ENCODE measurements around the gene TMEM271.

Gene TMEM271

DNA sequence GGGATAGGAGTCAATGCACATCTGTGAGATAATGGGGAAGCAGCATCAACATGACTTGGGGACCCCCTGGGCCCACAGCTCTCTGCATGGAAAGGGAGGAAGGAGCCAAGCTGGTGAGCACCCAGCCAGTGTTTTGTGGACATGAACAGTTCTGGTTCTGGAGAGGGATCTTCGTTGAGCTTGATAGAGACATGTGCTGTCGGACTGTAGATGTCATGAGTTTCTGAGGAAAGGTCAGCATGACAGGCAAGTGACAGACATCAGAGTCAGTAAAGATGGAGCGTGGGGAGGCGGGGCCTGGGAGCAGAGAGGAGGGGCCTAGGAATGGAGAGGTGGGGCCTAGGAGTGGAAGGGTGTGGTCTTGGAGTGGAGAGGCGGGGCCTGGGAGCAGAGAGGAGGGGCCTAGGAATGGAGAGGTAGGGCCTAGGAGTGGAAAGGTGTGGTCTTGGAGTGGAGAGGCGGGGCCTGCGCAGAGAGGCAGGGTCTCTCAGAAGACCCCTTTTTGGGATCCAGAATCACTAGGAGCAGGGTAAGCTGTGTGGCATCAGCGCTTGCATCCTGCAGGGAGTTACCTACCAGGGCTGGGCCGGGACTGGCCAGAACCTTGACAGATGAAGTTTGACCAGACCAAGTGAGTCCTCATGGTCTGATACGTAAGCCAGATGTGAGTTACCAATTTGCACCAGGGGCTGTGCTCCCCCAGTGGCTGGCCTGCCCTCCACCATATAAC, 43.3 kb downstream of the TMEM271 start:
- no peak for DNase-seq (ENCODE audit: low read depth)

DNA sequence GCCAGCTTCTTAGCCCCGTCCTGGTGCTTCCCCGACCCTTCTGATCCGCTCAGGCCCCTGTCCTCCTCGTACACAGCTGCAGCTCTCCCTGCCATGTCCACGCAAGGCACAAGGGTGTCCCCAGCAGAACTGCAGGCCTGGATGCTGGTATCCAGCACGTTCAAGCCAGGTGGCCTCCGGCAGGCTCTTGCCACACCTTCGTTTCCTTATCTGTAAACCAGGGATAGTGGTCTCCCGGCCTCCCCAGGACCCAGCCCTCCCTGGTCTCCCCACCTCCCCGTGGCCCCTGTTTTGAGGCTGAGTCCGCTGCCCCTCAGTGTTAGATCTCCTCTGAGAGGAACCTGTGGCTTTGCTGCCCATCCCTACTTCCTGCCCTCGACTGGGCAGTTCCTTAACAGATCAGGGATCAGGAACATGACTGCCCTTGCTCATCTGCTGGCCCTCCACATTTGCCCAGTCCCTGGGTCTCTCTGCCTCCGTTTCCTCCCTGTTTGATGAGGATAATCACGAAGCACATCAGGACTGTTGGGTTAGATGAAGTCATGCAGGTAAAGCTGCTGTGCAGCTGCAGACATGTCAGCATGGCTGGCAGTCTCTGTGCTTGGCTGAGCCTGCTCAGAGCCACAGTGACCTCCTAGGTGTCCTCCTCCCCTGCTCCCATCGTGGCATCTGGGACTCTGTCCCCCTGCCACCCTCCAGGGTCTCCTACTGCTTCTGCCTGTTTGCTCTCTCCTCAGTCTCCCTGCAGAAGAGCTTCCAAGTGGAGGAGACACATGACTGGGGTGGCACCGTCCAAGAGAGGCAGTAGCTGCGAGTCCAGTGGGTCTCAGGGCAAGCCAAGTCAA, 44.2 kb downstream of the TMEM271 start:
- DNase-seq (ENCODE audit: low read depth): no peak

DNA sequence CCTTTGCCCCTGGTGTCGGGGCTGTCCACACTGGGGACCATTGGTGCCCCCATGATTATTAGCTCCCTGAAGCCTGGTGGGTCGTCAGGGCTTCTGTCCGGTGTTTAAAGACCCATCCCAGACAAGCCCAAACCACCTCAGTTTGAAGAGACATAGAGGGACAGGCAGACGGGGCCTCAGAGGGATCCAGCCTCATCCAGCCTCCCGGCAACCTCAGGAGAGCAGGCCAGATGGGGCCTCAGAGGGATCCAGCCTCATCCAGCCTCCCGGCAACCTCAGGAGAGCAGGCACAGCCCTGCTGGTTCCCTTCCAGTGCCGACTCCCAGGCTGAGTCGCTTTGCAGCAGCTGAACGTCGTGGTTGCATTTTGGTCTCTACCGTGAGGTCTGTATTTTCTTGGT, 45.0 kb downstream of the TMEM271 start:
- no peak for DNase-seq (ENCODE audit: low read depth)

DNA sequence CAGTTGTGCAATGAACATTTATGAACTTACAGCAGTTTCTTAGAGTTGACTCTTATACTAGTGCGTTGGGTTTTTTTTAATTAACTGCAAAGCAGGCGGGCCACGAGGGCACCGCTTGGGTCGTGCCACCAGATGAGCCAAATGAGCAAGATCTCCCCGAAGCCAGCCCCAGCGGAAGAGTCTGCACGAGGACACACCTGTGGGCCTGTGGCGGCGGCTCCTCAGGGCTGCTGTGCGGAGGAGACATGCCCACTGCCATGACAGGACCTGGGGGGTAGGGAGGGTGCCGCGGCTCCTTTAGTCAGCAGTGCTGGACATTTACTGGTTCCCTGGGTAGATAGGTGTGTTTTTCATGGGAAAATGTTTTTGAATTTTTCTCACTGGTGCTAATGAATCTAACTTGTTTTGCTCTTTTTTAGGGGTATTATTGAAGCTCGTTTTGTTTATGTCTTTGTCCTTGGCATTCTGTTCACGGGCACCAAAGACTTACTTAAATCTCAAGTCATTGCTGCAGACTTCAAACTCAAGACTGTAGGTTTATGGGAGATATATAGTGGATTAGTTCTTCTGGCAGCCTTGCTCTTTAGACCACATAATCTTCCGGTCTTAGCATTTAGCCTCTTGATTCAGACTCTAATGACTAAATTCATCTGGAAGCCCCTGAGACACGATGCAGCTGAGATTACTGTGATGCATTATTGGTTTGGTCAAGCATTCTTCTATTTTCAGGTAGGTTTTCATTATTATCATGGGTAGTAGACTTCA, 45.9 kb downstream of the TMEM271 start:
- no peak for DNase-seq (ENCODE audit: low read depth)

DNA sequence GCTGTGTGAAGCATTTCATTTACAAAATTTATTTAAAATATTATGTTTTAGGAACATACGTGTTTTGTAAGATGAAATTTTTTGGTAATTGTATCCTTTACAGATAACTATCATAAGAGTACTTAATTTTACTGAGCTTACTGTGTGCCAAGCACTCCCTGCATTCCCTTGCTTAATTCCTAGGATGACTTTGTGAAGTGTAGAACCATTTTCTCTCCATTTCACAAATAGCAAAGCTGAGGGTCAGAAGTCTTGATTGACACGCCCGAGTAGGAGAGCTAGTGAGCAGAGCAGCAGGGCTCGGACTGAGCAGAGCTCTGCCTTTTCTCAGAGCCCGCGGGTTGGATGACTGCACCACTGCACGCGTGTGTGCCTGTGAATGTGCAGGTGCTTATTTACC, 46.5 kb downstream of the TMEM271 start:
- DNase-seq (ENCODE audit: low read depth): no peak

DNA sequence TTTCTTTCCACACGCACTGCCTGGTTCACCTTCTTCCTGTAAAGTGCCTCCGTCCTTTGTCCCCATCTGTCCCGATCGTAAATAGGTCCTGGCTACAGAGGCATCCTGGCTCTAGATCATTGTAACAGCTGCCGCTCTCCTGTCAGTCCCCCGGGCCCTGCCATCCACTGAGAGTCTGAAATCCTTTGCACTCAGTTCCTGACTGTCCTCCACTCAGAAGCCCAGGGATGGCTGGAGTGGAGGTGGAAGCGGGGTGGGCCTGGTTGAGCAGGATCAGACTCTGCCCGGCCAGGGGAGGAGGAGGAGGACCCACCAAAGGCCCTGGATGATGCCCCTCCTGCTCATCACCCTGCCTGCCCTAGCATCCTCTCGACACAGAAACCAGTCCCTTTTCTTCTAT, 47.3 kb downstream of the TMEM271 start:
- no peak for DNase-seq (ENCODE audit: low read depth)

DNA sequence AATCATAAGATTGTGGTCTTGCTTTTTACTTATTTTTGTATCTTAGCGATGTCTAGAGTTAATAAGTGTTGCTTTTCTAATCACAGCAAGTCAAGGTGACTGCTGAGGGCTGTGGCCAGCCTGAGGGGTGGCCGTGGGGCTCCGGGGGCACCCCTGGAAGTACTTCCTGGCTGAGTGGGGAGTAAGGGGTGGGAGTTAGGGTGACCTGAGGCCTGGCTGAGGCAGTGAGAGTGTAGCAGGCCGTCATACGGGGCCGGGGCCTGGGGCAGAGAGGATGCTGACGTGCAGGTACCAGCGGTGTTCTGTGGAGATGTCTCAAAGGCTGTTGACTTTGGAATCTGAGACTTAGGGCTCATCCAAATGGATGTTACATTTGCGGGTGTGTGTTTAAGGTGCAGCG, 47.8 kb downstream of the TMEM271 start:
- no peak for DNase-seq (ENCODE audit: low read depth)

DNA sequence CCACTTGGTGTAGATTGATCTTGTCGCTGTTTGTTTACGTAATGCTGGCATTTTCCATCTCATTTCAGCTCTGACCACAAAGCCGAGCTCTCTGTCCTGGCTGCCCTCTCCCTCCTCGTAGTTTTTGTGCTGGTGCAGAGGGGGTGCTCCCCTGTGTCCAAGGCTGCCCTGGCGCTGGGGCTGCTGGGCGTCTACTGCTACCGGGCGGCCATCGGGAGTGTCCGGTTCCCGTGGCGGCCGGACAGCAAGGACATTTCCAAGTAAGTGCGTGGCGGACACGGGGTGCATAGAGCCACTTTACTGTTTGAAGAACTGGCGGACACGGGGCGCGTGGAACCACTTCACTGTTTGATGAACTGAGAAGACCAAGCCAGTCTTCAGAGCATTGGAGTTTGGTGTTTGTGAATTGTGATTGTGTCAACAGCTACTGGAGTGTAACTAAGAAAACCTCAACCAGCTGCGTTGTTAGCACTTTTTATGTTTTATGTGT, 49.1 kb downstream of the TMEM271 start:
- no peak for DNase-seq (ENCODE audit: low read depth)

DNA sequence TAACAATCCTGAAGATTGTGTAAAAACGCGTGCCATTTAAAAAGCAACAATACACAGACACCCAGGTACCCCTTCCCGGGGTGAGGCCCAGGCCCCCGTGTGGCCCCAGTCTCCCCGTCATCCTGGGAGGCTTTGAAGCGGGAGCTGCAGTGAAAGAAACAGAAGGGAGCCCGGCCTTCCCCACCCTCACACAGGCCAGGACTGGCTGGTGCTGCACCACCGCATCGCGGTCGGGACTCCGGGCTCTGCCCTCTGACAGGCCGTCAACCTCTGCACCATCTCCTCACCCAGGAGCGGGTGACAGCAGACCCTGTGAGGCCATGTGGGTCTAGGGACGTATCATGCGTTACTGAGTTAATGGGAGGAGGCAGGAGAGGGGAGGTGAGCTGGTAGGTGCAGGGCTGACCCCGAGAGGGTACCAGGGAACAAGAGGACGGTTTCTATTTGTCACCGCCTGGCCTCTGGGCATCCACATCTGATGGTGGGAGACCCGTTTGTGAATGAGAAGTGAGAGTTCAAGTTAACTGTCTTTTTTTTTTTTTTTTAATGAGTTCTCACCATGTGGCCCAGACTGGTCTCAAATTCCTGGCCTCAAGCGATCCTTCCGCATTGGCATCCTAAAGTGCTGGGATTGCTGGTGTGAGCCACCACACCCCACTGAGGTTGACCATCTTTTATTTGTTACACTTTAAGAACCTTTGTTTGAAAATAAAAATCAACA, 49.7 kb downstream of the TMEM271 start:
- no peak for DNase-seq (ENCODE audit: low read depth)

DNA sequence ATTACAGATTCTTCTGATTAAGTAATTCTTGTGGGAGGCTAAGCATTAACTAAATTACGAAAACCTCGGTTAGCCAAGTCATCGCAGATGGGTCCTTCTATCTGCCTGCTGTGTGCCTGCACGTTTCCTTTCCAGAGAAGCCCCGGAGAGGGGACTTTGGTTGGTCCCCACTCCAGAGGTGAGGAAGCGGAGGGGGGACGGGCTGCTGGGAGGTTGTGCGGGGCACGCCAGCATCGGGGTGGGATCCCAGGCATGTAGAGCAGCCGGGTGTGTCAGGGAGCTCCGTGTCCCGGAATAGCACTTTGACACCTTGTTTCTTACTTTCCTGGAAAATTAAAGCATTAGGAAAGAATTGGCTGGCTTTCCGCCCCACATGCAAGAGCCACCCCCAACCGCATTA, 50.4 kb downstream of the TMEM271 start:
- no peak for DNase-seq (ENCODE audit: low read depth)

DNA sequence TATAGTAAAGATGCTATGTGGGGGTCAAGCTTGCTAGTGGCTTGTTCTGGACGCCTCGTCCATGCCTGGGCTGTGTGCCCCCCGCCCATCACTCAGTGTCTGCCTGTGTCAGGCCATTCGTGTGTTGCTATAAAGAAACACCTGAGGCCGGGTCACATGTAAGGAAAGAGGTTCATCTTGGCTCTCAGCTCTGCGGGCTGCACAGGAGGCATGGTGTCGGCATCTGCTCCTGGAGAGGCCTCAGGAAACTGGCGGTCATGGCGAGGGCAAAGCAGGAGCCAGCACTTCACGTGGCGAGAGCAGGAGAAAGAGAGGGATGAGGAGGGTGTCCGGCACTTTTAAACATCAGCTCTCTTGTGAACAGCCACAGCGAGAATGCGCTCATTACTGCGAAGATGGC, 51.9 kb downstream of the TMEM271 start:
- DNase-seq (ENCODE audit: low read depth): no peak
